Astrocyte (in vitro differentiated cells and primary cell): ENCODE results near the gene NUBP2. TPM values are rescaled to one million over a fixed set of nuclear protein-coding genes. Genes with fewer than 3 reads are reported as not detected.
A peak's percentile ranks its signal among the peaks of the same experiment; 100 is the strongest.

Source experiments
- DNase-seq: peaks from one replicate; pipeline ENCODE4 v3.0.0-alpha.2; 2010; ENCODE audit warnings: low read depth
- FAIRE-seq: peaks from 2 replicates; lab custom pipeline; 2011; peaks lifted over from hg19 to GRCh38; lab: Jason Lieb, UNC
- H2AFZ ChIP-seq: 2 replicates; pipeline ENCODE4 v1.6.0; 2012; ENCODE audit warnings: low read depth, low read length, inconsistent platforms
- H3K27ac ChIP-seq: 2 replicates; pipeline ENCODE4 v1.5.1; 2011; ENCODE audit warnings: low read depth, low read length, inconsistent platforms
- H3K27me3 ChIP-seq: 2 replicates; pipeline ENCODE4 v1.6.0; 2011; ENCODE audit warnings: low read length, inconsistent platforms; ENCODE audit not compliant: insufficient read depth
- H3K36me3 ChIP-seq: 2 replicates; pipeline ENCODE4 v1.5.1; 2011; ENCODE audit warnings: low read length, inconsistent platforms; ENCODE audit not compliant: insufficient read depth
- H3K4me1 ChIP-seq: 2 replicates; pipeline ENCODE4 v1.5.1; 2011; ENCODE audit warnings: low read length, inconsistent platforms; ENCODE audit not compliant: insufficient read depth
- H3K4me2 ChIP-seq: 2 replicates; pipeline ENCODE4 v1.6.0; 2012; ENCODE audit warnings: low read length, inconsistent platforms
- H3K4me3 ChIP-seq: 2 replicates; pipeline ENCODE4 v1.5.1; 2011; ENCODE audit warnings: low read depth, mild to moderate bottlenecking, low read length, inconsistent platforms; ENCODE audit not compliant: insufficient read depth
- H3K79me2 ChIP-seq: 2 replicates; pipeline ENCODE4 v1.6.0; 2012; ENCODE audit warnings: mild to moderate bottlenecking, low read length, inconsistent platforms; ENCODE audit not compliant: insufficient read depth
- H3K9ac ChIP-seq: 2 replicates; pipeline ENCODE4 v1.6.0; 2012; ENCODE audit warnings: mild to moderate bottlenecking, low read length, inconsistent platforms
- H3K9me3 ChIP-seq: 2 replicates; pipeline ENCODE4 v1.5.1; 2012; ENCODE audit warnings: low read depth, mild to moderate bottlenecking, low read length, inconsistent platforms; ENCODE audit not compliant: insufficient read depth
- H4K20me1 ChIP-seq: 2 replicates; pipeline ENCODE4 v1.6.0; 2012; ENCODE audit warnings: low read length, inconsistent platforms; ENCODE audit not compliant: insufficient read depth
- H3K27ac Mint-ChIP-seq: one replicate; pipeline ENCODE4 v1.8.0; 2021; ENCODE audit warnings: mild to moderate bottlenecking, mixed read lengths; ENCODE audit not compliant: unreplicated experiment
- H3K27me3 Mint-ChIP-seq: one replicate; pipeline ENCODE4 v1.8.0; 2021; ENCODE audit warnings: low read depth, mixed read lengths; ENCODE audit not compliant: unreplicated experiment
- H3K36me3 Mint-ChIP-seq: one replicate; pipeline ENCODE4 v1.8.0; 2021; ENCODE audit warnings: low read depth, mixed read lengths; ENCODE audit not compliant: unreplicated experiment
- H3K4me1 Mint-ChIP-seq: one replicate; pipeline ENCODE4 v1.8.0; 2021; ENCODE audit warnings: low read depth, mixed read lengths; ENCODE audit not compliant: unreplicated experiment
- H3K4me3 Mint-ChIP-seq: one replicate; pipeline ENCODE4 v1.8.0; 2021; ENCODE audit warnings: mild to moderate bottlenecking, moderate library complexity, mixed read lengths; ENCODE audit not compliant: unreplicated experiment
- H3K9me3 Mint-ChIP-seq: one replicate; pipeline ENCODE4 v1.8.0; 2021; ENCODE audit warnings: mild to moderate bottlenecking, mixed read lengths; ENCODE audit not compliant: unreplicated experiment
- EZH2 ChIP-seq: IDR thresholded peaks from 2 replicates; pipeline ENCODE4 v1.6.1; 2012; ENCODE audit warnings: mild to moderate bottlenecking, low read length, inconsistent platforms; ENCODE audit not compliant: insufficient read depth
- total RNA-seq: library from RNA; stranded (reverse); gene quantifications from 2 replicates; pipeline ENCODE4 v1.2.1, GENCODE V29; 2021
- TF ChIP-seq, protein P1 (sequence below): IDR thresholded peaks from 2 replicates; pipeline ENCODE4 v1.5.1; 2011; ENCODE audit warnings: low read depth, mild to moderate bottlenecking, inconsistent platforms, low read length, moderate library complexity; ENCODE audit not compliant: insufficient read depth

Gene NUBP2
- total RNA-seq, 1 donor from 2014 or later = 41.4 TPM

DNA sequence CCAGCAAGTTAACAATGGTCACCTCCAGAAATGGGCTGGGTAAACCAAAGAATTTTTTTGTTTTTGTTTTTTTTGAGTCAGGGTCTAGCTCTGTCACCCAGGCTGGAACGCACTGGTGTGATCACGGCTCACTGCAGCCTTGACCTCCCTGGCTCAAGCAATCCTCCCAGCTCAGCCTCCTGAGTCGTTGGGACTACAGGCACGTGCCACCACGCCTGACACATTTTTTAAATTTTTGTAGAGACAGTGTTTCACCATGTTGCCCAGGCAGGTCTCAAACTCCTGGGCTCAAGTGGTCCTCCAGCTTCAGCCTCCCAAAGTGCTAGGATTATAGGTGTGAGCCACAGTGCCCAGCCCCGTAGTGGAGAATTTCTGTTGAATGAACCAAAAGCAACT lies 2.1 kb upstream of the NUBP2 start:
- peaks cover 2% of the 10 kb centered on the region for H3K36me3 ChIP-seq
- H3K27me3 ChIP-seq = no peaks in the 10 kb centered on the region
- peak overlapping the region; percentile 81 for H3K9ac ChIP-seq
- Mint-ChIP-seq H3K27ac (peak overlapping the region; percentile 95), H3K9me3 (no peaks in the 10 kb centered on the region), H3K4me1 (peaks cover 9% of the 10 kb centered on the region), H3K36me3 (peaks cover 2% of the 10 kb centered on the region), H3K27me3 (no peaks in the 10 kb centered on the region), H3K4me3 (peak overlapping the region; percentile 94)
- H3K9me3 ChIP-seq = no peaks in the 10 kb centered on the region
- H3K27ac ChIP-seq = no peak overlapping the region
- FAIRE-seq (no peak), DNase-seq (no peak)
- H2AFZ ChIP-seq = no peak overlapping the region
- H3K4me2 ChIP-seq = peak overlapping the region; percentile 95
- peaks cover 12% of the 10 kb centered on the region for H3K4me1 ChIP-seq
- H4K20me1 ChIP-seq = peaks cover 43% of the 10 kb centered on the region
- no peak for TF ChIP-seq EZH2
- TF ChIP-seq, protein P1, sequence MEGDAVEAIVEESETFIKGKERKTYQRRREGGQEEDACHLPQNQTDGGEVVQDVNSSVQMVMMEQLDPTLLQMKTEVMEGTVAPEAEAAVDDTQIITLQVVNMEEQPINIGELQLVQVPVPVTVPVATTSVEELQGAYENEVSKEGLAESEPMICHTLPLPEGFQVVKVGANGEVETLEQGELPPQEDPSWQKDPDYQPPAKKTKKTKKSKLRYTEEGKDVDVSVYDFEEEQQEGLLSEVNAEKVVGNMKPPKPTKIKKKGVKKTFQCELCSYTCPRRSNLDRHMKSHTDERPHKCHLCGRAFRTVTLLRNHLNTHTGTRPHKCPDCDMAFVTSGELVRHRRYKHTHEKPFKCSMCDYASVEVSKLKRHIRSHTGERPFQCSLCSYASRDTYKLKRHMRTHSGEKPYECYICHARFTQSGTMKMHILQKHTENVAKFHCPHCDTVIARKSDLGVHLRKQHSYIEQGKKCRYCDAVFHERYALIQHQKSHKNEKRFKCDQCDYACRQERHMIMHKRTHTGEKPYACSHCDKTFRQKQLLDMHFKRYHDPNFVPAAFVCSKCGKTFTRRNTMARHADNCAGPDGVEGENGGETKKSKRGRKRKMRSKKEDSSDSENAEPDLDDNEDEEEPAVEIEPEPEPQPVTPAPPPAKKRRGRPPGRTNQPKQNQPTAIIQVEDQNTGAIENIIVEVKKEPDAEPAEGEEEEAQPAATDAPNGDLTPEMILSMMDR = no peak
- H3K79me2 ChIP-seq = peaks cover 47% of the 10 kb centered on the region
- no peak overlapping the region for H3K4me3 ChIP-seq

DNA sequence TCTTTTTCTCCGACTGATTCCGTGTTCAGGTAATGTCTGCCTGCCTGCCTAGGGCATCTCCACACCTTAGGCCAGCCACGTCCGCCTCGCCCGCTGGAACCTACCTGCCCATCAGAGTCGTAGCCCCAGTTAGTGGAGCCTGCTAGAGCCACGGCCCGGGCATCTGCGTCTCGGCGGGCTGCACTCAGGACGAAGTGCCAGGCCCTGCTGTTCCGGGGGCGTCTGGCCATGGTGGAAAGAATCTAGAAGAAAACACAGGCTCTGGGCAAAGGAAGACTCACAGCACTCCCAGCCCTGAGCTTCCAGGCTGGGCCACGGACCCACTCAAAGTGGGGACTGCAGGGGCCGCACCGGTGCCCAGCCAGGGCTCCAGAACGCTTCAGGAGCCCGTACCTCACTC lies 1.5 kb upstream of the NUBP2 start:
- no peak for TF ChIP-seq EZH2
- TF ChIP-seq, protein P1 = no peak
- Mint-ChIP-seq H3K36me3 (peaks cover 2% of the 10 kb centered on the region), H3K9me3 (no peaks in the 10 kb centered on the region), H3K27me3 (no peaks in the 10 kb centered on the region), H3K27ac (peak overlapping the region; percentile 95), H3K4me1 (peaks cover 9% of the 10 kb centered on the region), H3K4me3 (peak overlapping the region; percentile 94)
- Histone ChIP-seq H3K27ac (no peak overlapping the region), H3K9me3 (no peaks in the 10 kb centered on the region), H2AFZ (no peak overlapping the region), H3K36me3 (peaks cover 2% of the 10 kb centered on the region), H4K20me1 (peaks cover 48% of the 10 kb centered on the region), H3K9ac (peak overlapping the region; percentile 81), H3K79me2 (peaks cover 52% of the 10 kb centered on the region), H3K4me3 (peak overlapping the region; percentile 75), H3K4me1 (peaks cover 12% of the 10 kb centered on the region), H3K27me3 (no peaks in the 10 kb centered on the region), H3K4me2 (peak overlapping the region; percentile 95)
- FAIRE-seq (no peak), DNase-seq (no peak)

DNA sequence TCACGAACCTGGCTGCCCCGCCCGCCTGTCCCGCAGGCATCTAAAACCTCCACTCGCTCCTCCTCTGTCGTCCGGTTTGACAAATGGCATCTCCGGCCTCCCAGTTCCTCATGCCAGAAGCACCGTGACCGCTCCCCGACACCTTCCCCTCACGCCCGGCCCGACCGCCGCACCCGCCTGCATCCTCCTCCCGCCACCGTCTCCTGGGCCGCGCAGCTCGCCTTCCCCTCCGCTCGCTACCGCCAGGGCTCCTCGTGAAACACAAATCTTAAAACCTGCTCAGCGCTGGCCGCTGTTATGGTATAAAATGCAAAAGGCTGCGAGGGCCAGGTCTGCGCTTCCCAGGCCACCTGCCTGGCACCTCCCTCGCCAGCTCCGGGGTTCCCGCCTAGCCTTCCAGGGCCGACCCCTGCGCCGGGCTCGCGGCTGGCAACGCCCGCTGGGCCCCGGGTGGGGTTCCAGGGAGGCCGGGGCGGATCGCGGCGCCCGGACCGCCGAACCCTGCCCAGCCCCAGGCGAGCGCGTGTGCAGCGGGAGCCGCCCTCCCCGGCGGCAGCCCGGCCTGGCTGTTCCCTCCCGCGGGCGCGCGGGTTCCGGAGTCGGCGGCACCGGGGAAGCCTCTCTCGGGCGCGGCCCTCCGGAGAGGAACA lies 877 bp upstream of the NUBP2 start:
- DNase-seq = no peak
- peak overlapping the region; percentile 95 for H3K4me2 ChIP-seq
- no peak for TF ChIP-seq EZH2
- TF ChIP-seq, protein P1 = no peak

More for the DNA sequence above, 877 bp upstream of the NUBP2 start:
- H3K9ac ChIP-seq = peak overlapping the region; percentile 81
- H3K27ac Mint-ChIP-seq = peak overlapping the region; percentile 95
- FAIRE-seq = no peak
- no peaks in the 10 kb centered on the region for H3K9me3 Mint-ChIP-seq
- no peaks in the 10 kb centered on the region for H3K27me3 Mint-ChIP-seq
- H3K4me1 Mint-ChIP-seq = peaks cover 9% of the 10 kb centered on the region
- H3K27me3 ChIP-seq = no peaks in the 10 kb centered on the region
- H3K4me3 Mint-ChIP-seq = peak overlapping the region; percentile 94
- peaks cover 12% of the 10 kb centered on the region for H3K4me1 ChIP-seq
- H2AFZ ChIP-seq = peak overlapping the region; percentile 32
- H3K79me2 ChIP-seq = peaks cover 59% of the 10 kb centered on the region
- peaks cover 2% of the 10 kb centered on the region for H3K36me3 ChIP-seq
- peaks cover 55% of the 10 kb centered on the region for H4K20me1 ChIP-seq
- H3K36me3 Mint-ChIP-seq = peaks cover 2% of the 10 kb centered on the region
- peak overlapping the region; percentile 75 for H3K4me3 ChIP-seq
- no peaks in the 10 kb centered on the region for H3K9me3 ChIP-seq
- peak overlapping the region; percentile 45 for H3K27ac ChIP-seq
